Measurements from ENCODE around the gene MRPL41.
"Not testable (repeated sequence)": the region's sequence is repeated elsewhere in the genome, so short reads cannot be mapped to it uniquely, and the experiment has no call there.

MRPL41 gene

GRCh38 chr9:137521405-137521985 is 30.2 kb upstream of the MRPL41 start:
- DNase-seq (ENCODE audit: insufficient read length, low spot score) (no peak), FAIRE-seq (no peak)
- TF ChIP-seq PAX5 (IDR thresholded peaks at IDR 0.05; ENCODE audit: insufficient read depth, low read length, severe bottlenecking) (no peak), TAF1 (IDR thresholded peaks at IDR 0.05; ENCODE audit: low read depth, low read length) (no peak), POLR2AphosphoS5 (IDR thresholded peaks at IDR 0.05; ENCODE audit: low read depth, low read length) (no peak), POLR2A (IDR thresholded peaks at IDR 0.05; ENCODE audit: low read depth, low read length) (no peak), SPI1 (IDR thresholded peaks at IDR 0.05; ENCODE audit: low read depth, low read length) (no peak), POU2F2 (IDR thresholded peaks at IDR 0.05; ENCODE audit: low read depth, low read length) (no peak)

DNA sequence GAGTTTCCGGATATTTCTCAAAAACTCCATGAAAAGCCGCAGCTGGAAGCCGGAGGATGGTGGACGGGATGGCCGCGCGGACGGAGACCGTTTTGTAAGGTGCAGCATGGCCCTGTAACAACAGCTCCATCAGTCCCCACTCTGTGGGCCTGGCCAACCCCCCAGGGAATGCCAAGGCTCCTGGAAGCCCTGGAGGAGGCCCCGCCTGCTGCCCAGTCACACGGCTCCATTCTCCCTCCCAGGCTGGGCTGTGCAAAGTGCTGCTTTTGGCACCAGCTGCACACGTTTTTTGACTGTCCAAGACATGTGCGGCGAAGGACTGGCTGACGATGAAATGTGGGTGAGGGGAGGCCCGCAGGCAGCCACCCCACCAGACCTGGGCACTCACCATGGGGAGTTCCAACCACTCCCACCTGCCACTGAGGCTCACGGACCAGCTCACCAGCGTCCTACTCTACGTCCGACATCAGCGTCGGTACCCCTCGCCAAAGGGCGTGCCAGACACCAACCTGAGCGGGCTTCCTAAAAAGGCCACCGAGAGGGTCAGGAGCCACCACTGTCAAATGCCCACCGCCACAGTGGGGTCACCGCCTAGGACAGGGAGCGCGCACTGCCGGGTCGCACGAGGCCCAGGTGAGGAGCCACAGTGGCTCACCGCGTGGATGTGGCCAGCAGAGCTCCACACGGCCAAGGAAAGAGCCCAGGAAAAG is 28.8 kb upstream of the MRPL41 start:
- TF ChIP-seq POLR2A (IDR thresholded peaks at IDR 0.05; ENCODE audit: low read depth, low read length) (no peak), PAX5 (IDR thresholded peaks at IDR 0.05; ENCODE audit: insufficient read depth, low read length, severe bottlenecking) (no peak), POLR2AphosphoS5 (IDR thresholded peaks at IDR 0.05; ENCODE audit: low read depth, low read length) (no peak), SPI1 (IDR thresholded peaks at IDR 0.05; ENCODE audit: low read depth, low read length) (no peak), POU2F2 (IDR thresholded peaks at IDR 0.05; ENCODE audit: low read depth, low read length) (no peak), TAF1 (IDR thresholded peaks at IDR 0.05; ENCODE audit: low read depth, low read length) (no peak)
- DNase-seq (ENCODE audit: insufficient read length, low spot score) = no peak
- no peak for FAIRE-seq

- no peak for DNase-seq (ENCODE audit: insufficient read length, low spot score)
- FAIRE-seq = no peak
- no peak for TF ChIP-seq SPI1 (IDR thresholded peaks at IDR 0.05; ENCODE audit: low read depth, low read length)
These were observed 27.3 kb upstream of the MRPL41 start for GRCh38 chr9:137524161-137524980.

DNA sequence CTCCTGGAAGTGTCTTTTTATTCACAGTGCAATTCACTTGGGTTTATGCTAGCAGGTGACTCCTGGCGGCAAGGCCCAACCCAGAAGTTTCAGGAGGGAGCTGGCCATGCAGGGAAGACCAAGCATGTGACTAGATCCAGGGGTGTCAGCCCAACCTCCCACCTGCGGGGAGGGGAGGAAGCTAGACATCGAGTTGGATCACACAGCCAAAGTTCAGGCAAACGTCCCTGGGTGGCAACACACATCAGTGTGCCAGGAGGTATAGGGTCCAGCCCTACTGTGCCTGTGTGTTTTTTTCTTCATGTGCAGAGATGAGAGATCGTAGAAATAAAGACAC is 26.7 kb upstream of the MRPL41 start:
- FAIRE-seq (no peak), DNase-seq (ENCODE audit: insufficient read length, low spot score) (no peak)
- TF ChIP-seq POLR2A (IDR thresholded peaks at IDR 0.05; ENCODE audit: low read depth, low read length) (no peak), TAF1 (IDR thresholded peaks at IDR 0.05; ENCODE audit: low read depth, low read length) (no peak), SPI1 (IDR thresholded peaks at IDR 0.05; ENCODE audit: low read depth, low read length) (no peak), POLR2AphosphoS5 (IDR thresholded peaks at IDR 0.05; ENCODE audit: low read depth, low read length) (no peak), POU2F2 (IDR thresholded peaks at IDR 0.05; ENCODE audit: low read depth, low read length) (no peak), PAX5 (IDR thresholded peaks at IDR 0.05; ENCODE audit: insufficient read depth, low read length, severe bottlenecking) (no peak)

GRCh38 chr9:137530331-137530730 is 21.3 kb upstream of the MRPL41 start:
- FAIRE-seq = no peak
- no peak for DNase-seq (ENCODE audit: insufficient read length, low spot score)
- TF ChIP-seq POLR2A (IDR thresholded peaks at IDR 0.05; ENCODE audit: low read depth, low read length) (no peak), SPI1 (IDR thresholded peaks at IDR 0.05; ENCODE audit: low read depth, low read length) (no peak), POLR2AphosphoS5 (IDR thresholded peaks at IDR 0.05; ENCODE audit: low read depth, low read length) (no peak), PAX5 (IDR thresholded peaks at IDR 0.05; ENCODE audit: insufficient read depth, low read length, severe bottlenecking) (no peak), TAF1 (IDR thresholded peaks at IDR 0.05; ENCODE audit: low read depth, low read length) (no peak), POU2F2 (IDR thresholded peaks at IDR 0.05; ENCODE audit: low read depth, low read length) (no peak)

DNA sequence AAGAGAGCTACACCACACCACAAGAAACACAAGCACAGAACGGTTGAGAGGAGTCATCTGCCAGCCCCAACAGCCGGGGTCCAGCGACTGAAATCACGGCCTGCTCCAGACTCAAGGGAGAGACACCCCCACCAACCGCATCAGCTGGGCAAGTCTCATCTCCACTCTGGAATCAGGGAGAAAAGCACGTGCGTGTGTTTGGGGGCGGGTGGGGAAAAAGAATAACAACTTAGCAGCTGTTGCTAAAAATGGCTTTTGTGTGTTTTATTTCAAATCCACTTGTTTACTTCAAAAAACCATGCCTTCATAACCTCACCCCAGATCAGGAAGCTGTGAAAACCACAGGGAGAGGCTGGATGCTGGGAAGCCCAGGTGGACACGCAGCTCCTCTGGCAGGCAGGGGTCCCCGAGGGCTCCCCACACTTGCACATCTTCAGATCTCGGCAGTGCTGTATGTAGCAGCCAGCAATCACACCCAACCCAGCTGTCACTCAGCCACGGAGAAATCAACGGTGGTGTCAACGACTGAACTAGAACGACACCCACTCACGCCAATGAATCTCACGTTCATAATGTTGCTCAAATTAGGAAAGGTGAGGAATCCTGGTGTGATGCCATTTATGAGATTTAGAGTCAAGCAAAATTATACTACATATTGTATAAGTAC is 20.4 kb upstream of the MRPL41 start:
- DNase-seq (ENCODE audit: insufficient read length, low spot score) (no peak), FAIRE-seq (no peak)
- no peak for TF ChIP-seq SPI1 (IDR thresholded peaks at IDR 0.05; ENCODE audit: low read depth, low read length)
- no peak for TF ChIP-seq PAX5 (IDR thresholded peaks at IDR 0.05; ENCODE audit: insufficient read depth, low read length, severe bottlenecking)
- no peak for TF ChIP-seq POU2F2 (IDR thresholded peaks at IDR 0.05; ENCODE audit: low read depth, low read length)
- TF ChIP-seq POLR2AphosphoS5 (IDR thresholded peaks at IDR 0.05; ENCODE audit: low read depth, low read length) = no peak
- no peak for TF ChIP-seq POLR2A (IDR thresholded peaks at IDR 0.05; ENCODE audit: low read depth, low read length)
- no peak for TF ChIP-seq TAF1 (IDR thresholded peaks at IDR 0.05; ENCODE audit: low read depth, low read length)

- not testable (repeated sequence) for DNase-seq (ENCODE audit: insufficient read length, low spot score); FAIRE-seq
These were observed 18.7 kb upstream of the MRPL41 start for GRCh38 chr9:137532891-137533468.

DNA sequence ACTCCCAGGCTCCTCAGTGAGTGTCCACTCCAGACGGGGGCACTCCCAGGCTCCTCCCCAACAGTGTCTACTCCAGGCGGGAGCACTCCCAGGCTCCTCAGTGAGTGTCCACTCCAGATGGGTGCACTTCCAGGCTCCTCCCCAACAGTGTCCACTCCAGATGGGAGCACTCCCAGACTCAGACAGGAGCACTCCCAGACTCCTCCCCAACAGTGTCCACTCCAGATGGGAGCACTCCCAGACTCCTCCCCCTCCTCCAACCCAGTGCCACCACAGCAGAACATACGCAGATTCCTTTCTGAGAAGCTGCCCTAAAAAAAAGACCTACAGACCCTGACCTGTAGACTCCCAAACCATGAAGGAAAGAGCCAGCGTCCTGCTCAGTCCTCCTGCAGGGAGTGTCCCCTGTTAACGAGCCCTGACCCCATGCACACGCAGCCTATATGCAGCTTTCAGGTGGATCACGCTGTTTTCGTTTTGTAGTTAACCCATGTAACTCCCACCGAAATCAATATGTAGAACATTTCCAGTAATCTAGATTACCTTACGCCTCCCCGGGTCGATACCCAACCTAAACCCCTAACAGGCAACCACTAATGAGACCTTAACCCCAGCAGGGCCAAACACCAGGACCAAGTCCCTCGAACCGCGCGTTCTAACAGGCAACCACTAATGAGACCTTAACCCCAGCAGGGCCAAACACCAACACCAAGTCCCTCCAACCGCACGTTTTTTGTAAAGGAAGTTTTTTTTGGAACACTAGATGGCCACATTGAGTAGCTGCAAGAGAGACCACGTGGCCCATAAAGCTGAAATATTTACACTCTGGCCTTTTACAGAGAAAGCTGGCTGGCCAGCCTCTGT is 17.2 kb upstream of the MRPL41 start:
- no peak for TF ChIP-seq POLR2A (IDR thresholded peaks at IDR 0.05; ENCODE audit: low read depth, low read length)
- TF ChIP-seq POU2F2 (IDR thresholded peaks at IDR 0.05; ENCODE audit: low read depth, low read length) = no peak
- no peak for TF ChIP-seq SPI1 (IDR thresholded peaks at IDR 0.05; ENCODE audit: low read depth, low read length)
- no peak for TF ChIP-seq TAF1 (IDR thresholded peaks at IDR 0.05; ENCODE audit: low read depth, low read length)
- no peak for TF ChIP-seq PAX5 (IDR thresholded peaks at IDR 0.05; ENCODE audit: insufficient read depth, low read length, severe bottlenecking)
- no peak for TF ChIP-seq POLR2AphosphoS5 (IDR thresholded peaks at IDR 0.05; ENCODE audit: low read depth, low read length)
- no peak for DNase-seq (ENCODE audit: insufficient read length, low spot score)
- peak; percentile 31 for FAIRE-seq

DNA sequence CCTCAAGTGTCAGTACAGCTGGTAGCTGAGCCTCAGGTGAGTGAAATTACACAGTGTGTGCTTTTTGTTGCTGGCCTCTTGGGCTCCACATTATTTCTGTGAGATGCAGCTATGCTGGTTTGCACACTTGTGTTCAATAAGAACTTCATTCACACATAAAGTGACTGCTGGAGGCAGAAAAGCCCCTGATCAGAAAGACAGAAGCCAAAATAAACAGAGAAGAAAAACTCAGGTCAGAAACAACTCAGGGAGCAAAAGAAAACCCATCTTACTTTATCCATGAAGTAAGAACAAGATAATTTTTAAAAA is 16.6 kb upstream of the MRPL41 start:
- DNase-seq (ENCODE audit: insufficient read length, low spot score) = no peak
- no peak for TF ChIP-seq PAX5 (IDR thresholded peaks at IDR 0.05; ENCODE audit: insufficient read depth, low read length, severe bottlenecking)
- no peak for TF ChIP-seq POLR2AphosphoS5 (IDR thresholded peaks at IDR 0.05; ENCODE audit: low read depth, low read length)
- no peak for TF ChIP-seq TAF1 (IDR thresholded peaks at IDR 0.05; ENCODE audit: low read depth, low read length)
- no peak for TF ChIP-seq POLR2A (IDR thresholded peaks at IDR 0.05; ENCODE audit: low read depth, low read length)
- TF ChIP-seq POU2F2 (IDR thresholded peaks at IDR 0.05; ENCODE audit: low read depth, low read length) = no peak
- TF ChIP-seq SPI1 (IDR thresholded peaks at IDR 0.05; ENCODE audit: low read depth, low read length) = no peak
- FAIRE-seq = no peak

DNA sequence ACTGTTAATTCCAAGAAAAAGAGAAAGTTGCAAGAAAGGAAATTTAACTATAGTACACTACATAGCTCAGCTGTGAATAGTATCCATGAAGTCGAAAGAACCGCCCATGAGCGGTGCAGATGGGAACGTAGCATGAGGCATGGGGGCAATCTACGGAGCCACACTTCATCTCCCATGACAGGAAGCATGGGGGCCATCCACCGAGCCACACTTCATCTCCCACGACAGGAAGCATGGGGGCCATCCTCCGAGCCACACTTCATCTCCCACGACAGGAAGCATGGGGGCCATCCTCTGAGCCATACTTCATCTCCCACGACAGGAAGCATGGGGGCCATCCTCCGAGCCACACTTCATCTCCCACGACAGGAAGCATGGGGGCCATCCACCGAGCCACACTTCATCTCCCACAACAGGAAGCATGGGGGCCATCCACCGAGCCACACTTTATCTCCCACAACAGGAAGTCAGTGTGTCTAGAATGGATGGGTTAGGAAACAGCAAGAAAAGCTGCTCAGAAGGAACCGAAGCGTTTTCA is 15.0 kb upstream of the MRPL41 start:
- DNase-seq (ENCODE audit: insufficient read length, low spot score) = not testable (repeated sequence)
- FAIRE-seq = peak; percentile 65
